ENCODE results near the gene UBA52. TPM values are rescaled to one million over a fixed set of nuclear protein-coding genes. Genes with fewer than 3 reads are reported as not detected.

UBA52 gene
- polyA plus RNA-seq, 1 of the 3 experiments (the other 2 are of a cell fraction) = 2,690 TPM

- ChIA-PET POLR2A (no interaction called here), CTCF (interaction anchor here (0.6 to 1.2 kb wide), 3 partner anchors 15 to 46 kb away, joined by 3 to 4 read pairs (median 3); no protein-coding TSS in a partner anchor)
- 80% methylated on average over 9 of the region's 10 CpGs for WGBS (ENCODE audit: low lambda C conversion rate)
- Histone ChIP-seq H3K4me3 (ENCODE audit: low read depth in 2 of 2, low read length in 1 of 2) (no peak overlapping the region), H4K20me1 (ENCODE audit: insufficient read depth) (no peaks in the 10 kb centered on the region), H3K9me2 (no peaks in the 10 kb centered on the region), H3F3A (replicated peaks; ENCODE audit: insufficient read depth) (no peaks in the 10 kb centered on the region), H3K9ac (no peak overlapping the region), H3K36me3 (replicated peaks in 1 of 2; ENCODE audit: control insufficient read depth in 1 of 2, insufficient read depth in 2 of 2, low read length in 1 of 2) (no peaks in the 10 kb centered on the region), H3K27me3 (ENCODE audit: insufficient read depth) (no peaks in the 10 kb centered on the region), H3K9me3 (no peaks in the 10 kb centered on the region), H3K4me2 (no peak overlapping the region), H3K27ac (ENCODE audit: low read depth in 2 of 2, low read length in 1 of 2) (no peak overlapping the region), H2AFZ (ENCODE audit: low read depth) (no peak overlapping the region), H3K4me1 (ENCODE audit: control insufficient read depth in 1 of 2, insufficient read depth in 2 of 2, low read depth in 1 of 2, low read length in 1 of 2) (no peaks in the 10 kb centered on the region), H3K79me2 (ENCODE audit: insufficient read depth) (no peaks in the 10 kb centered on the region)
- TF ChIP-seq MXI1 (IDR thresholded peaks at IDR 0.05; ENCODE audit: low read depth, low read length) (no peak), RCOR1 (IDR thresholded peaks at IDR 0.05; ENCODE audit: low read length) (no peak), POLR2AphosphoS5 (IDR thresholded peaks at IDR 0.05; ENCODE audit: low read depth, low read length) (no peak), FOSL2 (IDR thresholded peaks at IDR 0.05; ENCODE audit: borderline replicate concordance, low read depth) (no peak), GABPA (IDR thresholded peaks at IDR 0.05; ENCODE audit: low read depth) (no peak), CHD2 (IDR thresholded peaks at IDR 0.05; ENCODE audit: low read length, partially characterized antibody) (no peak), YY1 (IDR thresholded peaks at IDR 0.05; ENCODE audit: low read depth) (no peak), NFIC (IDR thresholded peaks at IDR 0.05; ENCODE audit: borderline replicate concordance) (no peak), TEAD4 (IDR thresholded peaks at IDR 0.05; ENCODE audit: borderline replicate concordance, insufficient read depth) (no peak), EP300 (IDR thresholded peaks at IDR 0.05; ENCODE audit: borderline replicate concordance in 1 of 2, low read depth in 1 of 2, low read length in 1 of 2) (no peak), RFX5 (IDR thresholded peaks at IDR 0.05; ENCODE audit: low read length) (no peak), SMC3 (IDR thresholded peaks at IDR 0.05; ENCODE audit: low read depth, low read length) (no peak), MEF2A (IDR thresholded peaks at IDR 0.05; ENCODE audit: borderline replicate concordance, low read depth) (no peak), EZH2phosphoT487 (IDR thresholded peaks at IDR 0.05; ENCODE audit: borderline replicate concordance, low read depth) (no peak), TCF12 (IDR thresholded peaks at IDR 0.05) (no peak), IRF3 (IDR thresholded peaks at IDR 0.05; ENCODE audit: low read depth, low read length) (no peak), ZBTB33 (IDR thresholded peaks at IDR 0.05; ENCODE audit: borderline replicate concordance, low read depth) (no peak)
- TF ChIP-seq, protein P1, sequence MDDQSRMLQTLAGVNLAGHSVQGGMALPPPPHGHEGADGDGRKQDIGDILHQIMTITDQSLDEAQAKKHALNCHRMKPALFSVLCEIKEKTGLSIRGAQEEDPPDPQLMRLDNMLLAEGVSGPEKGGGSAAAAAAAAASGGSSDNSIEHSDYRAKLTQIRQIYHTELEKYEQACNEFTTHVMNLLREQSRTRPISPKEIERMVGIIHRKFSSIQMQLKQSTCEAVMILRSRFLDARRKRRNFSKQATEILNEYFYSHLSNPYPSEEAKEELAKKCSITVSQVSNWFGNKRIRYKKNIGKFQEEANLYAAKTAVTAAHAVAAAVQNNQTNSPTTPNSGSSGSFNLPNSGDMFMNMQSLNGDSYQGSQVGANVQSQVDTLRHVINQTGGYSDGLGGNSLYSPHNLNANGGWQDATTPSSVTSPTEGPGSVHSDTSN (IDR thresholded peaks at IDR 0.05) = no peak
- TF ChIP-seq, protein P2, sequence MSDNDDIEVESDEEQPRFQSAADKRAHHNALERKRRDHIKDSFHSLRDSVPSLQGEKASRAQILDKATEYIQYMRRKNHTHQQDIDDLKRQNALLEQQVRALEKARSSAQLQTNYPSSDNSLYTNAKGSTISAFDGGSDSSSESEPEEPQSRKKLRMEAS (IDR thresholded peaks at IDR 0.05; ENCODE audit: low read depth) = no peak
- TF ChIP-seq, protein P3, sequence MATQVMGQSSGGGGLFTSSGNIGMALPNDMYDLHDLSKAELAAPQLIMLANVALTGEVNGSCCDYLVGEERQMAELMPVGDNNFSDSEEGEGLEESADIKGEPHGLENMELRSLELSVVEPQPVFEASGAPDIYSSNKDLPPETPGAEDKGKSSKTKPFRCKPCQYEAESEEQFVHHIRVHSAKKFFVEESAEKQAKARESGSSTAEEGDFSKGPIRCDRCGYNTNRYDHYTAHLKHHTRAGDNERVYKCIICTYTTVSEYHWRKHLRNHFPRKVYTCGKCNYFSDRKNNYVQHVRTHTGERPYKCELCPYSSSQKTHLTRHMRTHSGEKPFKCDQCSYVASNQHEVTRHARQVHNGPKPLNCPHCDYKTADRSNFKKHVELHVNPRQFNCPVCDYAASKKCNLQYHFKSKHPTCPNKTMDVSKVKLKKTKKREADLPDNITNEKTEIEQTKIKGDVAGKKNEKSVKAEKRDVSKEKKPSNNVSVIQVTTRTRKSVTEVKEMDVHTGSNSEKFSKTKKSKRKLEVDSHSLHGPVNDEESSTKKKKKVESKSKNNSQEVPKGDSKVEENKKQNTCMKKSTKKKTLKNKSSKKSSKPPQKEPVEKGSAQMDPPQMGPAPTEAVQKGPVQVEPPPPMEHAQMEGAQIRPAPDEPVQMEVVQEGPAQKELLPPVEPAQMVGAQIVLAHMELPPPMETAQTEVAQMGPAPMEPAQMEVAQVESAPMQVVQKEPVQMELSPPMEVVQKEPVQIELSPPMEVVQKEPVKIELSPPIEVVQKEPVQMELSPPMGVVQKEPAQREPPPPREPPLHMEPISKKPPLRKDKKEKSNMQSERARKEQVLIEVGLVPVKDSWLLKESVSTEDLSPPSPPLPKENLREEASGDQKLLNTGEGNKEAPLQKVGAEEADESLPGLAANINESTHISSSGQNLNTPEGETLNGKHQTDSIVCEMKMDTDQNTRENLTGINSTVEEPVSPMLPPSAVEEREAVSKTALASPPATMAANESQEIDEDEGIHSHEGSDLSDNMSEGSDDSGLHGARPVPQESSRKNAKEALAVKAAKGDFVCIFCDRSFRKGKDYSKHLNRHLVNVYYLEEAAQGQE (IDR thresholded peaks at IDR 0.05; ENCODE audit: low read depth, low read length) = no peak
- DNase-seq = no peak
Measured at GRCh38 chr19:18620311-18620710, 48.7 kb downstream of the UBA52 start.
